Lower lobe of right lung (tissue), 2 donors: Measurements from ENCODE around the gene LILRB1. TPM values are rescaled to one million over a fixed set of nuclear protein-coding genes. Genes with fewer than 3 reads are reported as not detected.
A peak's percentile ranks its signal among the peaks of the same experiment; 100 is the strongest.

Source experiments
- ATAC-seq, 2 donors: fragments of 200-7000 bp; cut with Tn5 transposase; one replicate each; pipeline ENCODE4 v1.9.1; 2020 to 2022; ENCODE audit warnings: mild to moderate bottlenecking in 2 of 2, moderate library complexity in 2 of 2
- DNase-seq: peaks from one replicate; pipeline ENCODE4 v3.0.0-alpha.2; 2020
- H3K27ac ChIP-seq: fragments of 200-600 bp; one replicate; pipeline ENCODE4 v1.8.0; 2022
- H3K27me3 ChIP-seq: fragments of 200-600 bp; one replicate; pipeline ENCODE4 v1.8.0; 2022; ENCODE audit warnings: low read depth
- H3K36me3 ChIP-seq: fragments of 200-600 bp; one replicate; pipeline ENCODE4 v1.8.0; 2022; ENCODE audit warnings: mild to moderate bottlenecking
- H3K4me1 ChIP-seq: fragments of 200-600 bp; one replicate; pipeline ENCODE4 v1.8.0; 2022
- H3K4me3 ChIP-seq: fragments of 200-600 bp; one replicate; pipeline ENCODE4 v1.8.0; 2022; ENCODE audit warnings: mild to moderate bottlenecking
- H3K9me3 ChIP-seq: fragments of 200-600 bp; one replicate; pipeline ENCODE4 v1.8.0; 2022
- intact Hi-C: fragments of 100-400 bp; cut with DNase I; formaldehyde crosslinking; loops from one replicate; pipeline ENCODE4 v1.11.0; 2022
- total RNA-seq: library from RNA; stranded (reverse); fragmentation: NEBNext Ultra II Directional; extraction: Animal tissue kit (Norgen Biotek cat#: 25700); gene quantifications from one replicate; pipeline ENCODE4 v1.2.1, GENCODE V29; 2021
- TF ChIP-seq, protein P1 (sequence below): fragments of 200-600 bp; IDR thresholded peaks from one replicate; pipeline ENCODE4 v1.8.0; 2022; ENCODE audit warnings: antibody characterized with exemption, mild to moderate bottlenecking
- donor health status: DM: no; HTN: yes; CAD: no; lungs with severe emphysema.

The LILRB1 gene
- total RNA-seq, 1 donor from 2014 or later: 43.3 TPM

DNA sequence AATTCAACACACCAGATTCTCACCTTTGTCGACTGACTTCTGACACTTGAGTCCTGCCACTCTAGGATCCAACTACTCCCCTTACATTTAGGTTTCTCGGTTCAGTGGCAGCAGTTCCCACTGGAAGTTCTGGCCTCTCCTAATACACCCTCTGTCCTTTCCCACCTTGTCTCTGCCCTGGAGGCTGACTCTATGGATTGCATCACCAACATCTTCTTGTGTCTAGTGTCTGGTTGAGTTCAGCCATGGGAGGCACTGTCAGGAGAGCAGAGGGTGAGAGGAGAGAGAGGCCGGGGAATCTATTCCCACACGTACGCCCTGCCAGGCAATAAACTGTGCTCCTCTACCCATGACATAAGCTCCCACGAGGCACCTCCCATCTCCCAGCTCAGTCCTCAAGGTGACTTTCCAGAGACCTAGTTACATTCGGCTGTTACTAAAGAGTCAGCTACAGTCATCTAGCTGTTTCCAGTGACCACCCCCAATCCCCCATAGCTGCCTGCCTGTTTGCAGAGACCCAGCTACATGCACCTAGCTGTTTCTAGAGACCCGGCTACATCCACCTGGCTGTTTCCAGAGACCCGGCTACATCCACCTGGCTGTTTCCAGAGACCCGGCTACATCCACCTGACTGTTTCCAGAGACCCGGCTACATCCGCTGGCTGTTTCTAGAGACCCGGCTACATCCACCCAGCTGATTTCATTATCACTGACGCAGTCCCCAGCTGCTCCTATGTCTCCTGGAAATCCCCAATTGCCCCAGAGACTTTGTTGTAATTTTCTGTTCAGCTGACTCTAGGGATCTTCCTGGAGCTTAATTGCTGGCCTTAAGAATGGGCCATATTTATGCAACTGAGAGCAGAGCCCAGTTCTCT lies 24.4 kb downstream of the LILRB1 start:
- Histone ChIP-seq H3K27me3 (peaks cover 4% of the 10 kb centered on the region), H3K4me1 (no peaks in the 10 kb centered on the region), H3K36me3 (no peaks in the 10 kb centered on the region), H3K4me3 (no peak overlapping the region), H3K9me3 (no peaks in the 10 kb centered on the region), H3K27ac (no peak overlapping the region)
- ATAC-seq: no peak
- intact Hi-C loops: no loop called here
- TF ChIP-seq, protein P1, sequence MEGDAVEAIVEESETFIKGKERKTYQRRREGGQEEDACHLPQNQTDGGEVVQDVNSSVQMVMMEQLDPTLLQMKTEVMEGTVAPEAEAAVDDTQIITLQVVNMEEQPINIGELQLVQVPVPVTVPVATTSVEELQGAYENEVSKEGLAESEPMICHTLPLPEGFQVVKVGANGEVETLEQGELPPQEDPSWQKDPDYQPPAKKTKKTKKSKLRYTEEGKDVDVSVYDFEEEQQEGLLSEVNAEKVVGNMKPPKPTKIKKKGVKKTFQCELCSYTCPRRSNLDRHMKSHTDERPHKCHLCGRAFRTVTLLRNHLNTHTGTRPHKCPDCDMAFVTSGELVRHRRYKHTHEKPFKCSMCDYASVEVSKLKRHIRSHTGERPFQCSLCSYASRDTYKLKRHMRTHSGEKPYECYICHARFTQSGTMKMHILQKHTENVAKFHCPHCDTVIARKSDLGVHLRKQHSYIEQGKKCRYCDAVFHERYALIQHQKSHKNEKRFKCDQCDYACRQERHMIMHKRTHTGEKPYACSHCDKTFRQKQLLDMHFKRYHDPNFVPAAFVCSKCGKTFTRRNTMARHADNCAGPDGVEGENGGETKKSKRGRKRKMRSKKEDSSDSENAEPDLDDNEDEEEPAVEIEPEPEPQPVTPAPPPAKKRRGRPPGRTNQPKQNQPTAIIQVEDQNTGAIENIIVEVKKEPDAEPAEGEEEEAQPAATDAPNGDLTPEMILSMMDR: no peak
- DNase-seq: no peak

DNA sequence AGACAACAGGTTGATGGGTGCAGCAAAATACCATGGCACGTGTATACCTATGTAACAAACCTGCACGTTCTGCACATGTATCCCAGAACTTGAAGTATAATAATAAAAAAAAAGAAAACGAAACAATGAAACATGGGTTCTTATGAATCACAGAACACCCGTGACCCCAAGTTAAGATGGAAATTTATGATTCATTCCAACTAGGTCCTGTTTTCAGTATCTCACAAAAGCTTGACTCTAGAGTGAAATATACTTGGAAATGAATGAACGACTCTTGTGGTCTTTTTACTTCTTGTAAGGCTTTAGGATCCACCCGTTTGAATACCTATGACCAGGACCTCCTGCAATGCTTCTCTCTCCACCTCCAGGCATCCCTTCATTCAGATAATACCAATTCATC lies 29.0 kb downstream of the LILRB1 start:
- H3K4me1 ChIP-seq: no peaks in the 10 kb centered on the region
- no peaks in the 10 kb centered on the region for H3K36me3 ChIP-seq
- ATAC-seq: no peak
- H3K27ac ChIP-seq: no peak overlapping the region
- no peak overlapping the region for H3K4me3 ChIP-seq
- H3K27me3 ChIP-seq: peaks cover 5% of the 10 kb centered on the region
- TF ChIP-seq, protein P1: no peak
- intact Hi-C loops: no loop called here
- no peaks in the 10 kb centered on the region for H3K9me3 ChIP-seq
- DNase-seq: no peak

DNA sequence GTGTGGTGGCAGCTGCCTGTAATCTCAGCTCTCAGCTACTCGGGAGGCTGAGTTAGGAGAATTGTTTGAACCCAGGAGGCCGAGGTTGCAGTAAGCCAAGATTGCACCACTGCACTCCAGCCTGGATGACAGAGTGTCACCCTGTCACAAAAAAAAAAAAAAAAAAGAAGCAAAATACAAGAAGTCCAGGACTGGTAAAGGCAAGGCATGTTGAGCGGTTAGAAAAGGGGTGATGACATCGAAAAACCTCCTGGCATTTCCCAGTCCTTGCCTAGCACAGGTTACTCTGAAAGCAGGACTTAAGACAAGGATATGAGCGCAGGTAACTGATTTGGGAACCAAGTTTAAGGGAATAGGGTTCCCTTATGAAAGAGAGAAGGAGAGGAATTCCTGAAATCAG lies 30.0 kb downstream of the LILRB1 start:
- H3K4me3 ChIP-seq: no peak overlapping the region
- DNase-seq (no peak), ATAC-seq (peak in 1 of 2 donors; percentile 37)
- H3K9me3 ChIP-seq: no peaks in the 10 kb centered on the region
- intact Hi-C loops: no loop called here
- TF ChIP-seq, protein P1: no peak
- H3K27ac ChIP-seq: peak overlapping the region; percentile 18
- no peaks in the 10 kb centered on the region for H3K4me1 ChIP-seq
- H3K36me3 ChIP-seq: no peaks in the 10 kb centered on the region
- H3K27me3 ChIP-seq: peaks cover 5% of the 10 kb centered on the region

DNA sequence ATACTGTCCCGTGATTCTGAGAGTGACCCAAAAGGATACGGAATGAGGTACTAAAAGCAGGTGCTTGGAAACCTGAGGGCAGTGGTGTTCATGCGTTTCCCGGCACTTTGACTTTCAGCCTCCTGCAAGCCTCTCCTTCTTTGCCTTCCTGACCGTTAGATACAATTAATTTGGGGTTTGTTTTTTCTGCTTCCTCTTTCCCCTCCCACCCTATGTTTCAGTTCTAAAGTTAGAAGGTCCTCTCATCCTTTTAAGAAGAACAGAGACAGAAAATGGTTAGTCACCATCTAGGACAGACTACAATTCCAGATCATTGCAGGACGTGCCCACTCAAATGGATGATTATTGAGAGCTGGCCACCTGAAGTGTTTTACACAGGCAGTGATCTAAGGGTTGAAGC lies 30.7 kb downstream of the LILRB1 start:
- Histone ChIP-seq H3K36me3 (no peaks in the 10 kb centered on the region), H3K27ac (peak overlapping the region; percentile 18), H3K9me3 (no peaks in the 10 kb centered on the region), H3K27me3 (peaks cover 5% of the 10 kb centered on the region), H3K4me3 (no peak overlapping the region), H3K4me1 (no peaks in the 10 kb centered on the region)
- intact Hi-C loops: no loop called here
- ATAC-seq (no peak), DNase-seq (no peak)
- TF ChIP-seq, protein P1: no peak

DNA sequence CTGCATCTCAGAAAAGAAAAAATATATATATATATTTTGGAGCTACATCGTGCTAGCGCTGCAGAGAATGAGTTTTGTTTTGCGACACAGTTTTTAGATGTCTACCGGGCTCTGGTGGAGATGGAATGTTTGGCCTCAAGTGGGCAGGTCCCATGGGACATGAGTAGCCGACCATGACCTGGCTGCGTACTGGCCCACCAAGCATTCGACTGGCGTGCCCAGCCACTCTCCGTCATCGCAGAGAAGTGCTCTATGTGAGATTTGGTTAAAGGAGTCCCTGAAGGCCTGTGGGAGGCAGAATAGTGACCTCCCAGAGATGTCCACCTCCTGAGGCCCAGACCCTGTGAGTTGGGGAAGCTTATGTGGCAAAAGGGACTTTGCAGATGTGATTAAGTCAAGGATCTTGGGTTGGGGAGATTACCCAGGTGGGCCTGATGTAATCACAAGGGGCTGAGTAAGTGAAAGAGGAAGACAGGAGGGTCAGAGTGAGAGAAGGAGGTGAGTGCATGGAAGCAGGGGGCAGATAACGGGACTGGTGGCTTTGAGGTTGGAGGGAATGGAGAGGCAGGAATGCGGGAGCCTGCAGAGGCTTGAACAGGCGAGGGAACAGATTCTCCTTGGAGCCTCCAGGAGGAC lies 31.7 kb downstream of the LILRB1 start:
- Histone ChIP-seq H3K4me1 (no peaks in the 10 kb centered on the region), H3K4me3 (no peak overlapping the region), H3K27ac (no peak overlapping the region), H3K27me3 (peaks cover 5% of the 10 kb centered on the region), H3K36me3 (no peaks in the 10 kb centered on the region), H3K9me3 (no peaks in the 10 kb centered on the region)
- ATAC-seq: no peak
- TF ChIP-seq, protein P1: no peak
- intact Hi-C loops: no loop called here
- no peak for DNase-seq
